ENCODE data around the gene BRSK2.
"Not testable (repeated sequence)": the region's sequence is repeated elsewhere in the genome, so short reads cannot be mapped to it uniquely, and the experiment has no call there.

BRSK2 gene

GRCh38 chr11:1409852-1410125, 20.1 kb downstream of the BRSK2 start:
- not testable (repeated sequence) for DNase-seq (ENCODE audit: low read depth in 2 of 2)

GRCh38 chr11:1410366-1411291, 20.9 kb downstream of the BRSK2 start:
- DNase-seq (ENCODE audit: low read depth in 2 of 2): no peak

GRCh38 chr11:1411301-1411700, 21.6 kb downstream of the BRSK2 start:
- no peak for DNase-seq (ENCODE audit: low read depth in 2 of 2)

- DNase-seq (ENCODE audit: low read depth in 2 of 2): not testable (repeated sequence)
Observed at GRCh38 chr11:1411739-1412138, 22.0 kb downstream of the BRSK2 start.

- DNase-seq (ENCODE audit: low read depth in 2 of 2): no peak
Observed at GRCh38 chr11:1412377-1413095, 22.8 kb downstream of the BRSK2 start.

- DNase-seq (ENCODE audit: low read depth in 2 of 2): no peak
Observed at GRCh38 chr11:1414650-1415049, 24.9 kb downstream of the BRSK2 start.

- no peak for DNase-seq (ENCODE audit: low read depth in 2 of 2)
Observed at GRCh38 chr11:1415631-1416030, 25.9 kb downstream of the BRSK2 start.

- not testable (repeated sequence) for DNase-seq (ENCODE audit: low read depth in 2 of 2)
Observed at GRCh38 chr11:1418192-1418795, 28.6 kb downstream of the BRSK2 start.

- no peak for DNase-seq (ENCODE audit: low read depth in 2 of 2)
Observed at GRCh38 chr11:1419811-1420210, 30.1 kb downstream of the BRSK2 start.

- no peak for DNase-seq (ENCODE audit: low read depth in 2 of 2)
Observed at GRCh38 chr11:1421291-1421690, 31.6 kb downstream of the BRSK2 start.

GRCh38 chr11:1422481-1422880, 32.7 kb downstream of the BRSK2 start:
- no peak for DNase-seq (ENCODE audit: low read depth in 2 of 2)

GRCh38 chr11:1422981-1423380, 33.2 kb downstream of the BRSK2 start:
- DNase-seq (ENCODE audit: low read depth in 2 of 2): no peak

GRCh38 chr11:1423406-1423805, 33.7 kb downstream of the BRSK2 start:
- not testable (repeated sequence) for DNase-seq (ENCODE audit: low read depth in 2 of 2)

GRCh38 chr11:1425006-1425405, 35.3 kb downstream of the BRSK2 start:
- no peak for DNase-seq (ENCODE audit: low read depth in 2 of 2)

- no peak for DNase-seq (ENCODE audit: low read depth in 2 of 2)
Observed at GRCh38 chr11:1425439-1425838, 35.7 kb downstream of the BRSK2 start.

- no peak for DNase-seq (ENCODE audit: low read depth in 2 of 2)
Observed at GRCh38 chr11:1428762-1429316, 39.1 kb downstream of the BRSK2 start.

- DNase-seq (ENCODE audit: low read depth in 2 of 2): no peak
Observed at GRCh38 chr11:1433568-1433967, 43.8 kb downstream of the BRSK2 start.

- no peak for DNase-seq (ENCODE audit: low read depth in 2 of 2)
Observed at GRCh38 chr11:1433977-1434640, 44.4 kb downstream of the BRSK2 start.

- DNase-seq (ENCODE audit: low read depth in 2 of 2): not testable (repeated sequence)
Observed at GRCh38 chr11:1435479-1435819, 45.7 kb downstream of the BRSK2 start.

GRCh38 chr11:1435820-1436467, 46.2 kb downstream of the BRSK2 start:
- no peak for DNase-seq (ENCODE audit: low read depth in 2 of 2)

GRCh38 chr11:1436468-1437039, 46.8 kb downstream of the BRSK2 start:
- DNase-seq (ENCODE audit: low read depth in 2 of 2): no peak
